IMR-90 (cell line): ENCODE data around the gene IRX1. TPM values are rescaled to one million over a fixed set of nuclear protein-coding genes. Genes with fewer than 3 reads are reported as not detected.

Experiments used
- ATAC-seq: fragments of 200-7000 bp; cut with Tn5 transposase; 2 replicates; pipeline ENCODE4 v1.9.1; 2020; ENCODE audit warnings: low read depth, mild to moderate bottlenecking, moderate library complexity
- BruUV-seq: library from RNA; stranded (reverse); fragments of 400-500 nt; replicated peaks from 2 replicates; lab custom pipeline; 2021; lab: Mats Ljungman, UMichigan
- CTCF ChIA-PET: fragments of 300-600 bp; formaldehyde crosslinking; extraction: SDS; loops from one replicate; lab custom pipeline; 2021; ENCODE audit warnings: antibody characterized with exemption; lab: Yijun Ruan, JAX
- POLR2A ChIA-PET: fragments of 300-600 bp; sonication (Branson Sonifier 250); formaldehyde crosslinking; loops from one replicate; lab custom pipeline; 2022; ENCODE audit warnings: antibody characterized with exemption; ENCODE audit not compliant: unreplicated experiment; lab: Charles Lee
- DNase-seq: peaks from one replicate; pipeline ENCODE4 v3.0.0; 2013
- H2AFZ ChIP-seq: replicated peaks from 2 replicates; pipeline ENCODE3; 2013; ENCODE audit warnings: low read length, mild to moderate bottlenecking; ENCODE audit not compliant: poor library complexity
- H2AK5ac ChIP-seq: 2 replicates; pipeline ENCODE4 v1.6.1; 2013; ENCODE audit warnings: low read depth, low read length, inconsistent platforms
- H2AK9ac ChIP-seq: replicated peaks from 2 replicates; pipeline ENCODE3; 2013; ENCODE audit warnings: mild to moderate bottlenecking, low read depth, low read length, moderate library complexity; ENCODE audit not compliant: poor library complexity
- H2BK120ac ChIP-seq: 2 replicates; pipeline ENCODE4 v1.6.1; 2013; ENCODE audit warnings: low read depth, low read length, inconsistent platforms
- H2BK15ac ChIP-seq: 3 replicates; pipeline ENCODE4 v1.6.1; 2013; ENCODE audit warnings: low read depth, low read length, inconsistent platforms
- H2BK20ac ChIP-seq: 2 replicates; pipeline ENCODE4 v1.6.1; 2013; ENCODE audit warnings: low read depth, mild to moderate bottlenecking, inconsistent platforms, low read length, moderate library complexity
- H2BK5ac ChIP-seq: 2 replicates; pipeline ENCODE4 v1.6.1; 2013; ENCODE audit warnings: mild to moderate bottlenecking, low read depth, low read length, inconsistent platforms; ENCODE audit not compliant: poor library complexity, severe bottlenecking
- H3K14ac ChIP-seq: replicated peaks from 2 replicates; pipeline ENCODE4 v1.6.1; 2013; ENCODE audit warnings: low read depth, low read length, inconsistent platforms
- H3K18ac ChIP-seq: 2 replicates; pipeline ENCODE4 v1.6.1; 2013; ENCODE audit warnings: low read depth, low read length, control low read depth
- H3K23ac ChIP-seq: 2 replicates; pipeline ENCODE4 v1.6.1; 2013; ENCODE audit warnings: low read depth, low read length, inconsistent platforms
- H3K27ac ChIP-seq: 2 replicates; pipeline ENCODE4 v1.5.1; 2013; ENCODE audit warnings: mild to moderate bottlenecking, control low read depth, low read length; ENCODE audit not compliant: insufficient read depth
- H3K27me3 ChIP-seq: 2 replicates; pipeline ENCODE4 v1.6.1; 2013; ENCODE audit warnings: low read length; ENCODE audit not compliant: control insufficient read depth, insufficient read depth
- H3K36me3 ChIP-seq: 2 replicates; pipeline ENCODE4 v1.6.1; 2013; ENCODE audit warnings: low read length, mixed read lengths; ENCODE audit not compliant: control insufficient read depth, insufficient read depth
- H3K4ac ChIP-seq: 2 replicates; pipeline ENCODE4 v1.6.1; 2013; ENCODE audit warnings: low read depth, low read length, inconsistent platforms
- H3K4me1 ChIP-seq: 2 replicates; pipeline ENCODE4 v1.6.1; 2013; ENCODE audit warnings: low read length, mixed read lengths; ENCODE audit not compliant: control insufficient read depth, insufficient read depth
- H3K4me2 ChIP-seq: 2 replicates; pipeline ENCODE4 v1.6.1; 2013; ENCODE audit warnings: low read depth, mild to moderate bottlenecking, control low read depth, low read length, moderate library complexity
- H3K4me3 ChIP-seq: 2 replicates; pipeline ENCODE4 v1.5.1; 2013; ENCODE audit warnings: low read depth, mild to moderate bottlenecking, control low read depth, low read length, moderate library complexity; ENCODE audit not compliant: insufficient read depth
- H3K56ac ChIP-seq: 2 replicates; pipeline ENCODE4 v1.6.1; 2013; ENCODE audit warnings: low read length, inconsistent platforms; ENCODE audit not compliant: insufficient read depth; ENCODE audit errors: extremely low read depth
- H3K79me1 ChIP-seq, 2 experiments: 2 replicates each; pipeline ENCODE4 v1.6.1; 2013; ENCODE audit warnings: low read length in 2 of 2, inconsistent platforms in 1 of 2, low read depth in 1 of 2
- H3K9ac ChIP-seq: 2 replicates; pipeline ENCODE4 v1.6.1; 2013; ENCODE audit warnings: low read depth, low read length, control low read depth
- H3K9me1 ChIP-seq: 2 replicates; pipeline ENCODE4 v1.6.1; 2013; ENCODE audit warnings: low read length, inconsistent platforms; ENCODE audit not compliant: insufficient read depth
- H3K9me3 ChIP-seq: 2 replicates; pipeline ENCODE4 v1.6.1; 2013; ENCODE audit warnings: low read length; ENCODE audit not compliant: control insufficient read depth, insufficient read depth
- H4K20me1 ChIP-seq: 2 replicates; pipeline ENCODE4 v1.6.1; 2013; ENCODE audit warnings: low read length, inconsistent platforms; ENCODE audit not compliant: insufficient read depth
- H4K5ac ChIP-seq: 2 replicates; pipeline ENCODE4 v1.6.1; 2013; ENCODE audit warnings: mild to moderate bottlenecking, low read depth, low read length, control low read depth
- H4K8ac ChIP-seq, 2 experiments: 2 replicates each; pipeline ENCODE4 v1.6.1; 2013; ENCODE audit warnings: low read depth in 2 of 2, low read length in 2 of 2, control low read depth in 1 of 2, inconsistent platforms in 1 of 2
- H4K91ac ChIP-seq: 2 replicates; pipeline ENCODE4 v1.6.1; 2013; ENCODE audit warnings: low read depth, low read length, inconsistent platforms; ENCODE audit not compliant: insufficient read depth
- BHLHE40 ChIP-seq: fragments of 150-350 bp; IDR thresholded peaks from 2 replicates; pipeline ENCODE4 v1.6.1; 2016; ENCODE audit warnings: mild to moderate bottlenecking, low read depth, low read length
- CEBPB ChIP-seq: IDR thresholded peaks from 2 replicates; pipeline ENCODE4 v1.6.1; 2012; ENCODE audit warnings: low read depth, low read length, improper control_type of control experiment
- CHD1 ChIP-seq: IDR thresholded peaks from 2 replicates; pipeline ENCODE4 v1.6.1; 2012; ENCODE audit warnings: low read depth, low read length, improper control_type of control experiment
- FOS ChIP-seq: fragments of 150-350 bp; IDR thresholded peaks from 2 replicates; pipeline ENCODE4 v1.6.1; 2016; ENCODE audit warnings: low read depth, low read length
- MAZ ChIP-seq: IDR thresholded peaks from 2 replicates; pipeline ENCODE4 v1.6.1; 2012; ENCODE audit warnings: low read depth, mild to moderate bottlenecking, low read length, improper control_type of control experiment, moderate library complexity, borderline replicate concordance
- MXI1 ChIP-seq: IDR thresholded peaks from 2 replicates; pipeline ENCODE4 v1.6.1; 2012; ENCODE audit warnings: low read depth, mild to moderate bottlenecking, low read length, moderate library complexity, borderline replicate concordance
- NFE2L2 ChIP-seq: fragments of 150-350 bp; IDR thresholded peaks from 2 replicates; pipeline ENCODE4 v1.6.1; 2016; ENCODE audit warnings: low read depth, mild to moderate bottlenecking, low read length
- POLR2A ChIP-seq: IDR thresholded peaks from 2 replicates; pipeline ENCODE4 v1.6.1; 2012; ENCODE audit warnings: mild to moderate bottlenecking, low read depth, low read length
- RAD21 ChIP-seq: IDR thresholded peaks from 2 replicates; pipeline ENCODE4 v1.6.1; 2012; ENCODE audit warnings: low read length, improper control_type of control experiment
- RCOR1 ChIP-seq: IDR thresholded peaks from 2 replicates; pipeline ENCODE4 v1.6.1; 2012; ENCODE audit warnings: mild to moderate bottlenecking, low read length, improper control_type of control experiment; ENCODE audit not compliant: insufficient replicate concordance
- RFX5 ChIP-seq: IDR thresholded peaks from 2 replicates; pipeline ENCODE4 v1.8.0; 2012; ENCODE audit warnings: low read depth, mild to moderate bottlenecking, low read length, moderate library complexity
- SMC3 ChIP-seq: fragments of 150-350 bp; IDR thresholded peaks from 2 replicates; pipeline ENCODE4 v1.6.1; 2016; ENCODE audit warnings: low read depth, mild to moderate bottlenecking, antibody characterized with exemption, low read length, moderate library complexity
- WGBS, 2 experiments: methylation state at CpG; one replicate each; pipeline versions ENCODE4 v1.1.5 to v1.1.7; 2013; ENCODE audit warnings: missing lambda C conversion rate in 2 of 2; ENCODE audit not compliant: insufficient read length in 1 of 2; ENCODE audit errors: extremely low coverage in 2 of 2; 5-methylcytosine and 5-hydroxymethylcytosine counted together
- dilution Hi-C: fragments of 300-500 bp; cut with HindIII; formaldehyde crosslinking; loops from one replicate; pipeline ENCODE4 v1.14.3; 2018; ENCODE audit warnings: low sequenced_read_pairs; ENCODE audit not compliant: unreplicated experiment
- in situ Hi-C: fragments of 300-500 bp; cut with MboI; formaldehyde crosslinking; loops from 3 replicates; pipeline ENCODE4 v1.14.3; 2019; ENCODE audit warnings: low sequenced_read_pairs, inconsistent platforms, mixed read lengths
- intact Hi-C: fragments of 100-400 bp; cut with micrococcal nuclease; formaldehyde crosslinking; loops from 2 replicates; pipeline ENCODE4 v1.10.0; 2022
- polyA plus RNA-seq, 3 experiments: library from polyadenylated mRNA; depleted of rRNA; stranded (reverse); fragments of >200 nt; gene quantifications; 2 replicates each; pipeline ENCODE4 v1.2.3, GENCODE V29; 2012; ENCODE audit warnings: low replicate concordance in 1 of 3
- total RNA-seq: library from RNA; depleted of rRNA; stranded (reverse); fragments of >200 nt; gene quantifications from 2 replicates; pipeline ENCODE4 v1.2.3, GENCODE V29; 2012
- TF ChIP-seq, protein P1 (sequence below): conservative IDR thresholded peaks from 2 replicates; pipeline ENCODE4 v1.5.1; 2012; ENCODE audit warnings: mild to moderate bottlenecking, low read depth, low read length, improper control_type of control experiment
- TF ChIP-seq, protein P2 (sequence below): fragments of 150-350 bp; IDR thresholded peaks from 2 replicates; pipeline ENCODE4 v1.6.1; 2017; ENCODE audit warnings: mild to moderate bottlenecking, antibody characterized with exemption, low read length, low read depth
- TF ChIP-seq, protein P3 (sequence below): fragments of 150-350 bp; IDR thresholded peaks from 2 replicates; pipeline ENCODE4 v1.6.1; 2016; ENCODE audit warnings: low read depth, mild to moderate bottlenecking, low read length, moderate library complexity, borderline replicate concordance

The IRX1 gene
- total and polyA plus RNA-seq, 2 of the 4 experiments (the other 2 are of a cell fraction): not detected

DNA sequence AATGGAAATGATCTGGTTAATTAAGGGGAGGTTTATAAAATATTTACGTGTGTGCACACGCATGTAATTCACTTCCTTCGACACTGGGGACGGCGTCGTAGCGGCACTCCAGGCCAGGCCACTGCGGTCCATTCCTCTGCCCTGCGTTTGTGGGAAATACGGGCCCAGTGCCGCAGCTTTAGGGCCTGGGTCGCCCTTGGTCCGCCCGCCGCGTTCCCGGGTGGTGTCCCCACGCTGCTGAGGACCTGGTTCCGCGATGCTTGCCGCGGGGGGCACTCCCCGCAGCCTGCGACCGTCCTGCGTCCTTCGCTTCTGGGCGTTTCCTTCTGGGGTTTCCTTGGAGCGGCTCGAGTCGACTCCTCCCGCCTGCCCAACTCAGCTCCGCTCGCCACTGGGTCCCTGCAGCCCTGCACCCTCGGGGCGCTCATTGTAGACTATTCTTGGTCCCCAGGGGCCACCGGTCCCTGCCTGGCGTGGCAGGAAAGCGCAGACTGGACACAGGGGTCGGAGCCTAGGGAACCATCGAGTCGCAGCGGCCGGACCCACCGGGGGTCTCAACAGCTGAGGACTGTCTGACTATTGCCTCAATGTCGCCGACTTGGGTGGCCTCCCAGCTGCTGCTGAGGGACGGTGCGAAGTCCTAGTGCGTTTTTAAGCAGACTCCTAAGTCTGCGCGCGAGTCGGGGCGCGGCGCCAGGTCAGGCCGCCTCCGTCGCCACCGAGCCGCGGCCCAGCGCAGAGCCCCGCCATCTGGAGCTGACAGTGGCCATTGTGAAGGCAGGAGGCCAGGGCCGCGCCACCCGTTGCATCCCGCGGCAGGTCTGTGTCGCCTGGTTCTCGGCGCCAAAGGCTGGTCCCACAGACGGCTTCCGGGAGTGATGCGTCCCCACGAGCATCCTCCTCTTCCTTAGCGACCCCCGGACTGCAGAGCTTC lies 4.4 kb upstream of the IRX1 start:
- BruUV-seq: no TSS peak
- Histone ChIP-seq H4K5ac (no peak overlapping the region), H3K79me1 (no peaks in the 10 kb centered on the region), H3K9me3 (no peaks in the 10 kb centered on the region), H3K4me1 (no peaks in the 10 kb centered on the region), H2AFZ (no peak overlapping the region), H2BK120ac (no peak overlapping the region), H3K9ac (no peak overlapping the region), H4K20me1 (no peaks in the 10 kb centered on the region), H2BK5ac (no peak overlapping the region), H3K27ac (no peak overlapping the region), H3K18ac (no peak overlapping the region), H2AK5ac (no peak overlapping the region), H3K27me3 (peaks cover 41% of the 10 kb centered on the region), H4K91ac (no peak overlapping the region), H3K36me3 (no peaks in the 10 kb centered on the region), H2BK20ac (no peak overlapping the region), H2AK9ac (no peak overlapping the region), H3K4ac (no peak overlapping the region), H3K4me2 (no peak overlapping the region), H3K14ac (no peak overlapping the region), H3K4me3 (no peak overlapping the region), H4K8ac (no peak overlapping the region), H3K23ac (no peak overlapping the region), H3K9me1 (no peaks in the 10 kb centered on the region), H3K56ac (no peak overlapping the region), H2BK15ac (no peak overlapping the region)
- DNase-seq (no peak), ATAC-seq (no peak)
- in situ Hi-C loops (no loop called here), dilution Hi-C loops (no loop called here), intact Hi-C loops (no loop called here)
- WGBS, 2 experiments: 3% methylated on average over 21 of the region's 79 CpGs; no CpG with 5 or more reads in 1 of the 2 experiments
- ChIA-PET CTCF (no interaction called here), POLR2A (no interaction called here)
- TF ChIP-seq POLR2A: no peak
- TF ChIP-seq, protein P1, sequence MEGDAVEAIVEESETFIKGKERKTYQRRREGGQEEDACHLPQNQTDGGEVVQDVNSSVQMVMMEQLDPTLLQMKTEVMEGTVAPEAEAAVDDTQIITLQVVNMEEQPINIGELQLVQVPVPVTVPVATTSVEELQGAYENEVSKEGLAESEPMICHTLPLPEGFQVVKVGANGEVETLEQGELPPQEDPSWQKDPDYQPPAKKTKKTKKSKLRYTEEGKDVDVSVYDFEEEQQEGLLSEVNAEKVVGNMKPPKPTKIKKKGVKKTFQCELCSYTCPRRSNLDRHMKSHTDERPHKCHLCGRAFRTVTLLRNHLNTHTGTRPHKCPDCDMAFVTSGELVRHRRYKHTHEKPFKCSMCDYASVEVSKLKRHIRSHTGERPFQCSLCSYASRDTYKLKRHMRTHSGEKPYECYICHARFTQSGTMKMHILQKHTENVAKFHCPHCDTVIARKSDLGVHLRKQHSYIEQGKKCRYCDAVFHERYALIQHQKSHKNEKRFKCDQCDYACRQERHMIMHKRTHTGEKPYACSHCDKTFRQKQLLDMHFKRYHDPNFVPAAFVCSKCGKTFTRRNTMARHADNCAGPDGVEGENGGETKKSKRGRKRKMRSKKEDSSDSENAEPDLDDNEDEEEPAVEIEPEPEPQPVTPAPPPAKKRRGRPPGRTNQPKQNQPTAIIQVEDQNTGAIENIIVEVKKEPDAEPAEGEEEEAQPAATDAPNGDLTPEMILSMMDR: no peak
- TF ChIP-seq, protein P2, sequence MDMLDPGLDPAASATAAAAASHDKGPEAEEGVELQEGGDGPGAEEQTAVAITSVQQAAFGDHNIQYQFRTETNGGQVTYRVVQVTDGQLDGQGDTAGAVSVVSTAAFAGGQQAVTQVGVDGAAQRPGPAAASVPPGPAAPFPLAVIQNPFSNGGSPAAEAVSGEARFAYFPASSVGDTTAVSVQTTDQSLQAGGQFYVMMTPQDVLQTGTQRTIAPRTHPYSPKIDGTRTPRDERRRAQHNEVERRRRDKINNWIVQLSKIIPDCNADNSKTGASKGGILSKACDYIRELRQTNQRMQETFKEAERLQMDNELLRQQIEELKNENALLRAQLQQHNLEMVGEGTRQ: no peak
- TF ChIP-seq, protein P3, sequence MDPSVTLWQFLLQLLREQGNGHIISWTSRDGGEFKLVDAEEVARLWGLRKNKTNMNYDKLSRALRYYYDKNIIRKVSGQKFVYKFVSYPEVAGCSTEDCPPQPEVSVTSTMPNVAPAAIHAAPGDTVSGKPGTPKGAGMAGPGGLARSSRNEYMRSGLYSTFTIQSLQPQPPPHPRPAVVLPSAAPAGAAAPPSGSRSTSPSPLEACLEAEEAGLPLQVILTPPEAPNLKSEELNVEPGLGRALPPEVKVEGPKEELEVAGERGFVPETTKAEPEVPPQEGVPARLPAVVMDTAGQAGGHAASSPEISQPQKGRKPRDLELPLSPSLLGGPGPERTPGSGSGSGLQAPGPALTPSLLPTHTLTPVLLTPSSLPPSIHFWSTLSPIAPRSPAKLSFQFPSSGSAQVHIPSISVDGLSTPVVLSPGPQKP: no peak
- TF ChIP-seq SMC3: no peak
- no peak for TF ChIP-seq CEBPB
- no peak for TF ChIP-seq BHLHE40
- TF ChIP-seq MXI1: no peak
- TF ChIP-seq MAZ: no peak
- no peak for TF ChIP-seq NFE2L2
- no peak for TF ChIP-seq RAD21
- no peak for TF ChIP-seq CHD1
- no peak for TF ChIP-seq RCOR1
- no peak for TF ChIP-seq RFX5
- TF ChIP-seq FOS: no peak
